GM18517 (cell line): Measurements from ENCODE around the gene GAREM1.
A peak's percentile ranks its signal among the peaks of the same experiment; 100 is the strongest.
"Not testable (repeated sequence)": the region's sequence is repeated elsewhere in the genome, so short reads cannot be mapped to it uniquely, and the experiment has no call there.

Experiments used
- ATAC-seq: cut with Tn5 transposase; IDR thresholded peaks from one replicate; pipeline ENCODE4 v1.9.1; 2021; ENCODE audit warnings: mild to moderate bottlenecking, moderate library complexity; ENCODE audit not compliant: unreplicated experiment

Gene GAREM1

GRCh38 chr18:32470714-32471633, at the start of gene GAREM1:
TSS of gene GAREM1 (minus strand) at chr18:32470882. CDS start at chr18:32470428, 454 bp downstream.
- ATAC-seq, result peak; percentile 97

- no peak for ATAC-seq
Measured at GRCh38 chr18:32511147-32511546, 40.5 kb upstream of the GAREM1 start.

GRCh38 chr18:32509111-32509510, 38.4 kb upstream of the GAREM1 start:
- no peak for ATAC-seq

GRCh38 chr18:32507093-32507492, 36.4 kb upstream of the GAREM1 start:
- ATAC-seq, result no peak

- ATAC-seq, result no peak
Measured at GRCh38 chr18:32502014-32502413, 31.3 kb upstream of the GAREM1 start.

GRCh38 chr18:32501242-32501641, 30.6 kb upstream of the GAREM1 start:
- not testable (repeated sequence) for ATAC-seq

- no peak for ATAC-seq
Measured at GRCh38 chr18:32483002-32483401, 12.3 kb upstream of the GAREM1 start.

- no peak for ATAC-seq
Measured at GRCh38 chr18:32482117-32482516, 11.4 kb upstream of the GAREM1 start.

GRCh38 chr18:32480581-32480980, 9.9 kb upstream of the GAREM1 start:
- ATAC-seq, result no peak

- no peak for ATAC-seq
Measured at GRCh38 chr18:32478807-32479206, 8.1 kb upstream of the GAREM1 start.

- ATAC-seq, result no peak
Measured at GRCh38 chr18:32478317-32478716, 7.6 kb upstream of the GAREM1 start.

GRCh38 chr18:32476106-32476505, 5.4 kb upstream of the GAREM1 start:
- no peak for ATAC-seq

GRCh38 chr18:32475069-32475468, 4.4 kb upstream of the GAREM1 start:
- ATAC-seq, result not testable (repeated sequence)

- no peak for ATAC-seq
Measured at GRCh38 chr18:32473325-32473724, 2.6 kb upstream of the GAREM1 start.

- no peak for ATAC-seq
Measured at GRCh38 chr18:32472841-32473240, 2.2 kb upstream of the GAREM1 start.

GRCh38 chr18:32470460-32470713, 295 bp downstream of the GAREM1 start:
- ATAC-seq, result no peak

GRCh38 chr18:32469691-32470459, 807 bp downstream of the GAREM1 start:
- no peak for ATAC-seq

GRCh38 chr18:32469190-32469651, 1.5 kb downstream of the GAREM1 start:
- no peak for ATAC-seq

GRCh38 chr18:32468147-32468845, 2.4 kb downstream of the GAREM1 start:
- no peak for ATAC-seq

- ATAC-seq, result no peak
Measured at GRCh38 chr18:32461709-32462272, 8.9 kb downstream of the GAREM1 start.

GRCh38 chr18:32460171-32460731, 10.4 kb downstream of the GAREM1 start:
- no peak for ATAC-seq
